Transverse colon (tissue), 4 donors: ENCODE measurements around the gene PEX19. TPM values are rescaled to one million over a fixed set of nuclear protein-coding genes. Genes with fewer than 3 reads are reported as not detected.

Source experiments
- DNase-seq: peaks from one replicate; pipeline ENCODE4 v3.0.0-alpha.2; 2019
- H3K27ac ChIP-seq, 4 donors: fragments of 200-600 bp; sonication (generic); 2 replicates each; pipeline ENCODE4 v1.5.1; 2016 to 2018; ENCODE audit warnings: inconsistent platforms in 4 of 4
- H3K27me3 ChIP-seq: fragments of 200-600 bp; sonication (generic); 2 replicates; pipeline ENCODE4 v1.5.1; 2017; ENCODE audit warnings: inconsistent platforms
- H3K36me3 ChIP-seq, 4 donors: fragments of 200-600 bp; sonication (generic); 2 replicates each; pipeline ENCODE4 v1.5.1; 2017 to 2019; ENCODE audit warnings: inconsistent platforms in 4 of 4
- H3K4me1 ChIP-seq, 4 donors: fragments of 200-600 bp; sonication (generic); 2 replicates each; pipeline ENCODE4 v1.5.1; 2017 to 2020; ENCODE audit warnings: inconsistent platforms in 4 of 4
- H3K4me3 ChIP-seq, 4 donors: fragments of 200-600 bp; sonication (generic); 1 replicate in 1 of 4; 2 replicates in 3 of 4; pipeline versions ENCODE4 v1.5.1 to v1.6.1; 2017 to 2019; ENCODE audit warnings: inconsistent platforms in 4 of 4
- H3K9me3 ChIP-seq, 2 donors: fragments of 200-600 bp; sonication (generic); 2 replicates each; pipeline ENCODE4 v1.5.1; 2017 to 2019; ENCODE audit warnings: inconsistent platforms in 2 of 2
- EP300 ChIP-seq: sonication (generic); formaldehyde crosslinking; IDR thresholded peaks from one replicate; pipeline ENCODE4 v1.6.1; 2017; ENCODE audit warnings: antibody characterized with exemption, low read depth
- POLR2A ChIP-seq: fragments of 450-650 bp; IDR thresholded peaks from one replicate; pipeline ENCODE4 v1.6.1; 2016; ENCODE audit warnings: antibody characterized with exemption, mild to moderate bottlenecking, moderate library complexity
- POLR2AphosphoS5 ChIP-seq, 3 donors: sonication (generic); formaldehyde crosslinking; IDR thresholded peaks; one replicate each; pipeline ENCODE4 v1.6.1; 2016; ENCODE audit warnings: antibody characterized with exemption in 3 of 3
- WGBS, 2 donors: methylation state at CpG; one replicate each; pipeline ENCODE4 v1.1.5; 2018; ENCODE audit warnings: low coverage in 1 of 2; 5-methylcytosine and 5-hydroxymethylcytosine counted together
- in situ Hi-C, 4 donors: fragments of 200-750 bp; cut with MboI; loops; one replicate each; pipeline versions ENCODE4 v1.15.0 to v1.15.1; 2017; ENCODE audit warnings: low sequenced_read_pairs in 3 of 4, low pct_ligation_motif_present in 1 of 4, low pct_unique_long_range_greater_than_20kb in 1 of 4
- intact Hi-C: fragments of 100-400 bp; cut with DNase I; formaldehyde crosslinking; loops from one replicate; pipeline ENCODE4 v1.15.1; 2023; ENCODE audit warnings: low total_unique reads
- total RNA-seq, 4 donors: library from RNA; depleted of rRNA; stranded (reverse); fragments of >200 nt; gene quantifications; one replicate each; pipeline ENCODE4 v1.1.0, GENCODE V29; 2016
- TF ChIP-seq, protein P1 (sequence below), 5 experiments: fragments of 200-600 bp in 3 of 5; fragments of 450-650 bp in 2 of 5; sonication (generic) in 3 of 5; IDR thresholded peaks; 1 replicate in 2 of 5; 2 replicates in 3 of 5; pipeline ENCODE4 v1.5.1; 2016 to 2017; ENCODE audit warnings: antibody characterized with exemption in 5 of 5, inconsistent platforms in 3 of 5, mild to moderate bottlenecking in 2 of 5, moderate library complexity in 1 of 5

The PEX19 gene
- total RNA-seq, 4 donors from 2014 or later = 22.1 to 50.8 (median 32.8) TPM

DNA sequence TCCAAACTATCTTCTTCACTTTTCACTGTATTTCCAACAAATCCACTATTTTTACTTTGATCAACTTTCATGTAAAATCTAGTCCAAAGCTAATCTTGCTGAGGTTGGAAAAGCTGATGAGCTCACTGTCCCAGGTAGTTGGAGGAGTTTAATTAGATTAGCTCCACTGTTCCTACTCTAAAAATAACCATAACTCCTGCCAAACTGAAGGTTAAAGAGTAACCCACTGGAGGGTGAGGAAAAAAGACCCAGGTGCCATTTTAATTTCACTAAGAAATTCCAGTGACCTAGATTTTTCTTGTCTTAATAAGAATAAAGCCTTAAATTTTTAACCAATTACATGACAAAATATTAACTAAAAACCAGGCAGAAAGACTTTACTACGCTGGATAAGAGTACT, 37.9 kb downstream of the PEX19 start:
- no peak overlapping the region for H3K4me3 ChIP-seq
- peaks cover 0 to 9% (median 5%) of the 10 kb centered on the region in 4 donors for H3K36me3 ChIP-seq
- in situ Hi-C loops (no loop called here), intact Hi-C loops (no loop called here)
- WGBS, 2 donors = 92 to 94% methylated on average over 1 of the region's 1 CpG
- no peaks in the 10 kb centered on the region for H3K9me3 ChIP-seq
- no peak overlapping the region for H3K27ac ChIP-seq
- H3K4me1 ChIP-seq = peaks cover 0 to 15% (median 0%) of the 10 kb centered on the region in 4 donors
- H3K27me3 ChIP-seq = no peaks in the 10 kb centered on the region
- no peak for DNase-seq
- TF ChIP-seq POLR2A (no peak), EP300 (no peak), POLR2AphosphoS5 (IDR thresholded peaks at IDR 0.05) (no peak)
- TF ChIP-seq, protein P1, sequence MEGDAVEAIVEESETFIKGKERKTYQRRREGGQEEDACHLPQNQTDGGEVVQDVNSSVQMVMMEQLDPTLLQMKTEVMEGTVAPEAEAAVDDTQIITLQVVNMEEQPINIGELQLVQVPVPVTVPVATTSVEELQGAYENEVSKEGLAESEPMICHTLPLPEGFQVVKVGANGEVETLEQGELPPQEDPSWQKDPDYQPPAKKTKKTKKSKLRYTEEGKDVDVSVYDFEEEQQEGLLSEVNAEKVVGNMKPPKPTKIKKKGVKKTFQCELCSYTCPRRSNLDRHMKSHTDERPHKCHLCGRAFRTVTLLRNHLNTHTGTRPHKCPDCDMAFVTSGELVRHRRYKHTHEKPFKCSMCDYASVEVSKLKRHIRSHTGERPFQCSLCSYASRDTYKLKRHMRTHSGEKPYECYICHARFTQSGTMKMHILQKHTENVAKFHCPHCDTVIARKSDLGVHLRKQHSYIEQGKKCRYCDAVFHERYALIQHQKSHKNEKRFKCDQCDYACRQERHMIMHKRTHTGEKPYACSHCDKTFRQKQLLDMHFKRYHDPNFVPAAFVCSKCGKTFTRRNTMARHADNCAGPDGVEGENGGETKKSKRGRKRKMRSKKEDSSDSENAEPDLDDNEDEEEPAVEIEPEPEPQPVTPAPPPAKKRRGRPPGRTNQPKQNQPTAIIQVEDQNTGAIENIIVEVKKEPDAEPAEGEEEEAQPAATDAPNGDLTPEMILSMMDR (IDR thresholded peaks at IDR 0.05) = no peak

DNA sequence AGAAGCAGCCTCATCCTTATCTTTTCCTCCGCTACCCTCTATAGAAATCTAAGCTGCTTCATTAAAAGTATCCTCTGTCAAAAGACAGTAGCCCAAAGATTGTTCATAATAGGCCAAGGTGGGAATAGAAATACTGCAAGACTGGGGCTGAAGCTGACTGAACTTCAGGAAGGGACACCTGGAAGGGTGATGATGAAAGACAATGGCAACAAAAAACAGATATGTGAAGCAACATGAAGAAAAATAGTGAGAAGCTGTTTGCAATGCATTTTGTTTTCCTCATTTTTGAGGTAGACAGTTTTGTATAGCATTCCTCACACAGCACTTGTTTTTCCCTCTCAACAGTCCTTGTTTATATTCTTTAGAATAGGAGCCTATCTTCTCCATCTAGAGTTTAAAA, 39.5 kb downstream of the PEX19 start:
- no peak overlapping the region for H3K27ac ChIP-seq
- no peak overlapping the region for H3K4me3 ChIP-seq
- DNase-seq = no peak
- H3K27me3 ChIP-seq = no peaks in the 10 kb centered on the region
- H3K36me3 ChIP-seq = peaks cover 0 to 20% (median 6%) of the 10 kb centered on the region in 4 donors
- WGBS, 2 donors = 87% methylated on average over 1 of the region's 1 CpG; no CpG with 5 or more reads in 1 of the 2 donors
- intact Hi-C loops = no loop called here
- in situ Hi-C loops = no loop called here
- no peaks in the 10 kb centered on the region for H3K4me1 ChIP-seq
- H3K9me3 ChIP-seq = no peaks in the 10 kb centered on the region
- TF ChIP-seq POLR2AphosphoS5 (IDR thresholded peaks at IDR 0.05) (no peak), EP300 (no peak), POLR2A (no peak)
- TF ChIP-seq, protein P1 (IDR thresholded peaks at IDR 0.05) = no peak

DNA sequence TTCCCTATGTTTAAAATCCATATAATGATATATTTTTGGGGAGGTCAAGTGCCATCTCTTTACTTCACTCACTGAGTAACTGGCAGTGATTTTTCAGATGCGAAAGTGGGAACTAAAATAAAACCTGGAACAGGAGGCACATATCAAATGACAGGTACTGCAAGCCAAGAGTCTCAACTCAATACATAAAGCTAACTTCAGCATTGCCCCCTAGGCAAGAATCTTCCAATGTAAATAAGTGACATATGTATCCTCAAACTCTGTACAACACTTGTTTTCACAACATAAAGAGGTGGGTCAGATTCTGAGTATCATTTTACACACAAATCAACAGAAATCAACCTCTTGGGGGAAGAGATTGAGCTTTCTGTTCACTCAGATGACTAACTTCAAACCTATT, 40.7 kb downstream of the PEX19 start:
- Histone ChIP-seq H3K9me3 (no peaks in the 10 kb centered on the region), H3K27me3 (no peaks in the 10 kb centered on the region), H3K27ac (no peak overlapping the region), H3K4me3 (no peak overlapping the region), H3K4me1 (no peaks in the 10 kb centered on the region), H3K36me3 (peaks cover 0 to 26% (median 10%) of the 10 kb centered on the region in 4 donors)
- in situ Hi-C loops = no loop called here
- TF ChIP-seq, protein P1 (IDR thresholded peaks at IDR 0.05) = no peak
- TF ChIP-seq POLR2AphosphoS5 (IDR thresholded peaks at IDR 0.05) (no peak), EP300 (no peak), POLR2A (no peak)
- 75 to 94% methylated on average over 1 of the region's 1 CpG for WGBS, 2 donors
- DNase-seq = no peak
- intact Hi-C loops = no loop called here

DNA sequence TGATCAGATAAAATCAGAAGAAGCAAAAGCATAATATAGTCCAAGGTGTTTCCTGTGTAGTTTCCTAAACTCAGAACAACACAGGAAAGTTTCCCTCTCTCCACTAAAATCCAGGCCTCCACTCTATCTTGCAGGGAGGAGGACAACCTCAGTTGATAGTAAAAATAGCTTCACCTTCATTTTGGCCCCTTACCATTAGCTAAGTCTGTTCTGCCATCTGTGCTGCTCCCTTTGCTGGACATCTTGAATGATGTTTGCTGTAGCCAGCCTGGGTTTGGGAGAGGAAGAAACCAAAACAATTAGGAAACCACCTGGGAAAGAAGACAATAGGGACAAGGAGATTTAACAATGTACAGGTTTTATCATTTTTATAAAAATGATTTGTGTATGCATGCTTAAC, 41.2 kb downstream of the PEX19 start:
- no peaks in the 10 kb centered on the region for H3K27me3 ChIP-seq
- no peaks in the 10 kb centered on the region for H3K9me3 ChIP-seq
- no peaks in the 10 kb centered on the region for H3K4me1 ChIP-seq
- no peak overlapping the region for H3K27ac ChIP-seq
- in situ Hi-C loops (no loop called here), intact Hi-C loops (no loop called here)
- TF ChIP-seq POLR2A = no peak
- TF ChIP-seq, protein P1 (IDR thresholded peaks at IDR 0.05) = no peak
- TF ChIP-seq EP300 = no peak
- no peak for DNase-seq
- peaks cover 0 to 28% (median 13%) of the 10 kb centered on the region in 4 donors for H3K36me3 ChIP-seq
- H3K4me3 ChIP-seq = no peak overlapping the region
